GM18517 (cell line): ENCODE results near the gene C1QTNF12.
"Not testable (repeated sequence)": the region's sequence is repeated elsewhere in the genome, so short reads cannot be mapped to it uniquely, and the experiment has no call there.

Source experiments
- ATAC-seq: cut with Tn5 transposase; IDR thresholded peaks from one replicate; pipeline ENCODE4 v1.9.1; 2021; ENCODE audit warnings: mild to moderate bottlenecking, moderate library complexity; ENCODE audit not compliant: unreplicated experiment

C1QTNF12 gene

DNA sequence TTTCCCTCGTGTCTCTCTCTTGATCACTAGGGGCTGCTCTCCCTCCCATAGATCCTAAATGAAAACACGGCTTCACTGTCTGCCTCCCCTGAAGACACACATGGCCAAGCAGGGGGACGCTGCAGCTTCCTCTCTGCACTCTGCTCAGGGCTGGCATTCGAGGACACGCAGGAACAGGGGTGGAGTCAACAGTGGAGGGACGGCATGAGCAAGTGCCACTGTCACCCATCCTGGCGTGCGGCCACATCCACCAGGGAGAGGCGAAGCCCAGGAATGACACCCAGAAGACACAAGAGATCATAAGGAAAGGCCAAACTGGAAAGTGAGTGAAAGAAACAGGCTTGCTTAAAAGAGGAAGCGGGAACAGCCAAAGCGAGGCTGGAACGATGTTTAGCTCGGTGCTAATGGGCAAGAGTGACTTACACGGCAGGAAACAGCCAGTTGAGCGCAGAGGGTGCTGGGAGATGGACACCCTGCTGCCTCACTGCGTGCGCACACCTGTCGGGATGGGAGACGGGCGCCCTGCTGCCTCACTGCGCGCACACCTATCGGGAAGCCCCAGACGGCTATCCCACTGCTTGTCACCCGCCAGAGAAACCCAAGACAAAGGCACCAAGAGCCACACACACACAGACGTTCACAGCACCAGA lies 13.6 kb upstream of the C1QTNF12 start:
- no peak for ATAC-seq

DNA sequence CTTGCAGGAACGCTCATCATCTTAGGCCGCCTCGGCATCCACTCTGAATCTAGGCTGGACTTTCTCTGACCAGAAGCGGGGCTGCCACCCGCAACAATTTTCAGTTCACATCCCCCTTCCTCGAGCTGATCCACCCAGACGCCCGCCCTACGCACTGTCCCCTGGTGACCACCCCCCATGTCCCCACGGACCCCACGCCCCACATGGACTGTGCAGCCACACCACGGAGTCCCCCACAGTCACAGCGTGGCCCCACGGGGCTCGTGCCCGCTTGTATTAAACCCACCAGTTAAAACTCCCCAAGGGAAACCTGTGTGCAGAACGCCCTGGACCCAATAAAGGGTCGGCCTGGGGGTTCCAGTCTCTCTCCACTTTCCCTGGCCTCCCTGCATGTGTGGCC lies 13.0 kb upstream of the C1QTNF12 start:
- no peak for ATAC-seq

DNA sequence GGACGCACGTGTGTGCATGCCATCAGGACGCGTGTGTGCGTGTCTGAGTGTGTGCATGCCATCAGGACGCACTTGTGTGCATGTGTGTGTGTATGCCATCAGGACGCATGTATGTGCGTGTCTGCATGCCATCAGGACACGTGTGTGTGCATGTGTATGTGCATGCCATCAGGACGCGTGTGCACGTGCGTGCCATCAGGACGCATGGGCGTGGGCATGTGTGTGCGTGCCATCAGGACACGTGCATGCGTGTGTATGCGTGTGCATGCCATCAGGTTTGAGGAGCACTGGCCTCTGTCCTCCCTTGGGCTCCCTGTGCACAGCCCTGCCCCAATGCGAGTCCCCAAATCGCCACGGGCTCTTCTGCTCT lies 12.6 kb upstream of the C1QTNF12 start:
- no peak for ATAC-seq

DNA sequence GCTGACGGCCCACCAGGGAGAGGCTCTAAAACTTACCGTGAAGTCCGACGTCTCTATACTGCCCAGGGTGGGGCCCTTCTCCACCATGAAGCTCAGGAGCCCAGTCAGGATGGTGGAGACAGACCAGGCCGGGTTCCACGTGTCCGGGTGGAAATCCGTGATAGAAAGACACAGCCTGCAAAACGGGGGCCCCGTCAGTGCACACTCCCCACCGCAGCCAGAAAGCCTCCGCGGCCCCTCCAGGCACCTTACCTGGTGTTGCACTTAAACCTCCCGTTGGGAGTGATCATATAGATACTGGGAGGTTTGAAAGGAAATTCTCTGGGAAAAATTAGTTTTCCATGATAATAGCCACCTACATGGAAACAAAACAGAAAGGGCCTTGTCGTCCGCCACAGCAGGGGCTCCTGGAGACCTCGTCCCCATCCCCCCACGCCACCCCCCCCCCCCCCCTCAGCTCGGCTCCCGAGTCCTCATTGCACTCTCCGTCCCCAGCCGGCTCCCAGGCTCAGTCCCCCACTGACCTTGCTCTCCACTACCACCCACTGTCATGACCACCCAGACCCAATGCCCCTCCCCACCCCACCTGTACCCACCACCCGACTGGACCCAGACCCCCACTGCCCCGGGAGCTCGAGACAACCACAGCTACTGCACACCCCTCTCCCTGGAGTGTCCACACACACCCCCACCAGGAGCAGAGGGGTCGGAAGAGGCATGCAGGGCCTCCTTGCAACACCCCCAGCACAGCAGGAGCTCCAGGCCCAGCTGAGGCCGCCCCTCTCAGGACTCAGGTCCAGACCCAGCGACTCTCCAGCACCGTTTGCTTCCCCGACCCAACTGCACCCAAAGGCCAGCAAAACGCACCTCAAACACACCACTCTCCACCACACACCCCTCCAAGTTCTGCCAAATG lies 10.7 kb upstream of the C1QTNF12 start:
- no peak for ATAC-seq

DNA sequence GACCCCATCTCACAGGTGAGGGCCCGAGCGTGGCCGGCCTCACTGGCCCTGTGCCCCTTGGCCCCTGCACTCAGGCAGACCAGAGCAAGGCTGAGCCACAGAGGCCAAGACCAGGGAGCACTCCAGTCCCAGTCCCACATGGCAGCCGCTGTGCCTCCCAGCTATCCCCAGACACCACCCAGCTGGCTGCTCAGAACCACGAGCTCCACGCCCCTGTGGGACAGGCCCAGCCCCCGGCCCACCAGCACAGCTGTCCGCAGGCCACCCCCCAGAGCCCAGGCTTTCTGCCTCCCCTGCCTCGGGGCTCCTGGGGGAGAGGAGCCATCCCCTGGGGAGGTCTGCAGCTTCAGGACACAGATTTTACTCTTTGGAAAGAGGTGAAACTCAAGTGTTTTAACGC lies 9.1 kb upstream of the C1QTNF12 start:
- ATAC-seq = no peak

DNA sequence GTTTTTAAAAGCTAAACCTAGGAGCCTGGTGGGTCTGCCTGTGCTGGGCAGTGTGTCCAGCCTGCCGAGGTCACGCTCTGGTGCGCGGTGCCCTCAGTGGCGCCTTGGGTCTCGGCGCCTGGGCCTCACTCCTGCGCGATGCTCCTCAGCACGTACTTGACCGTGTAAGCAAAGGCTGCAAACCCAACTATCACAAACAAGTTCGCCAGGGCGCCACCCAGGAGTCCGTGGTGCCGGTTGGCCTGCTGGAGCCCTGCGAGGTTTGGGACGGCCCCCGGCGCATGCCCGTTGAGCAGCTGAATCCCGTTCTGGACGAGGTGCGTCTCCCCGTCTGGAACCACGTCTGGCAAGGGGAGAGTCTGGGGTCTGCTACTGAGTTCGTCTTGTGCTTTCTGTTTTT lies 8.6 kb upstream of the C1QTNF12 start:
- ATAC-seq = no peak

DNA sequence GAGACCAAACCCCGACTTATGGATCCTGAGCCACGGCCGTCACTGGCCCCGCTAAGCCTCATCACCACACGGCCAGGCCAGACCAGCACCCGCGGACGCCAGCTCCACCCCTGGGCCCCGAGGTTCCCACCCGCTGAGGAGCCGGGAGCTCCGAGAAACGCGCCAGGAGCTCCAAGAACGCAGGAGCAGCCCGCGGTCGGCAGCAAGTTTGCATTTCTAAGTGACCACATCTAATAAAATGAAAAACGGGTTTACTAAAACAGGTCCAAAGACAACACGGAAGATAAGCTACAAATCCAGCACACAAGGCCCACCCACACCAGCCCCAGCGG lies 8.1 kb upstream of the C1QTNF12 start:
- no peak for ATAC-seq

DNA sequence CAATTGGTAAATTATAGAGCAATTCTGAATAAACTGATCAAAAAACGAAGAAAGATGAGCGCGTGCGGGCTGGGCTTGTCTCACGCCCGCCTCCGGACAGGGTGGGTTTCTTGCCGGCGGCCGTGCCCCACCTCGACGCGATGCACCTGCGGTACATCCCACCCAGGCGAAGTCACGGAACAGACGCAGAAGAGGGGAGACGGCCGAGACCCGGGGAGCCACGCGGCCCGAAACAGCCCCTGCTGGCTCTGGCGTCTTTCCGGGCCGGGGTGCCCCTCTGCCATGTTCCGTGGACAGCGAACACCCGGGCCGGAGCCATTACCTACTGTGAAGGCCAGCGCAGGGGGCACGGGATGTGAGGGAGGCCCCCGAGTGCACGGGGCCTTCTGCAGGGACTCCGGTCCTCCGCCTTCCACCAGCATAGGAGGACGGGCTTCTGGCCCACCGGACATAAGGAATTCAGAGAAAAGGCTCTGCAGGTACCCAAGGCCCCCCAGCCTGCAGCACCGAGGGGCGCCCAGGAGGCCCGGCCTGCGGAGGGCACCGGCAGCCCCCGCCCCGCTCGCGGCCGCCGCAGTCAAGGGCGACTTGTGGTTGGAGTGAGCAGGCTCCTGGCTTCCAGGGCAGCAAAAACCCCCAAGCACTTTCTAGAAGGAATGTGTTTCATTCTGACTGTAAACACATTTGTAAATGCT lies 7.6 kb upstream of the C1QTNF12 start:
- no peak for ATAC-seq

DNA sequence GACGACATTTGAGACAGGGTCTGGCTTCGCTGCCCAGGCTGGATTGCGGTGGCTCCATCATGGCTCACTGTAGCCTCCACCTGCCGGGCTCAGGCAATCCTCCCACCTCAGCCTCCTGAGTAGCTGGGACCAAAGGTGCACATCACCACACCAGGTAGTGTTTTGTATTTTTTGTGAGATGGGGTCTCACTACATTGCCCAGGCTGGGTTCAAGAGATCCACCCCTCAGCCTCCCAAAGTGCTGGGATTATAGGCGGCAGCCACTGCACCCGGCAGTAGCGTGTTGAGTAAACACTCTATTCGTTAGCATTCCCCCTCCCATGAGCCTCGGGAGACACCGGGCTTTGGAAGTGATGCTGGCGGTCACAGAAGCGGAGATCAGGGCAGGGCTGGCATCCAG lies 6.8 kb upstream of the C1QTNF12 start:
- ATAC-seq = no peak

DNA sequence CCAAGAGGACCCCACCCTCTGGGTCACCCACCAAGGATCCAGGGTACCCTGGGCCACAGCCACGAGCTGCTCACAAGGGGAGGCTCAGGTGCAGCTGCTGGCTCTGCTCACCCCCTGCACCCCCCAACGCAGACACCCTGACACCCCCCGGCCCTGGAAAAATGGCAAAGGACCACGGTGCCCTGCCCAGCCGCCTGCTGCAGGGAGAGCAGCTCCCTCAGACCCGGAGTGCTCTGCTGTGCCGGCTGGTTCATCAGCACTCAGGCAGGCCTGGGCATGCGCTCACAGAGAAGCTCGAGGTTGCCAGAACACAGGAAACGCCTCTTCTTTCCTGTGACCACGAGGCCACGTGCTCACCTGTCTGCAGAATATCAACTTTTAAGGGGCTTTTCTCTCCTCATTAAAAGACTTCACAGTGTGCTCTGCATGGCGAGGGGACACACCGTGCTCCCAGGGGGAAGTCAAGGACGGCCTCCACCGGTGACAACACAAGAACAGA lies 4.3 kb upstream of the C1QTNF12 start:
- ATAC-seq = no peak

DNA sequence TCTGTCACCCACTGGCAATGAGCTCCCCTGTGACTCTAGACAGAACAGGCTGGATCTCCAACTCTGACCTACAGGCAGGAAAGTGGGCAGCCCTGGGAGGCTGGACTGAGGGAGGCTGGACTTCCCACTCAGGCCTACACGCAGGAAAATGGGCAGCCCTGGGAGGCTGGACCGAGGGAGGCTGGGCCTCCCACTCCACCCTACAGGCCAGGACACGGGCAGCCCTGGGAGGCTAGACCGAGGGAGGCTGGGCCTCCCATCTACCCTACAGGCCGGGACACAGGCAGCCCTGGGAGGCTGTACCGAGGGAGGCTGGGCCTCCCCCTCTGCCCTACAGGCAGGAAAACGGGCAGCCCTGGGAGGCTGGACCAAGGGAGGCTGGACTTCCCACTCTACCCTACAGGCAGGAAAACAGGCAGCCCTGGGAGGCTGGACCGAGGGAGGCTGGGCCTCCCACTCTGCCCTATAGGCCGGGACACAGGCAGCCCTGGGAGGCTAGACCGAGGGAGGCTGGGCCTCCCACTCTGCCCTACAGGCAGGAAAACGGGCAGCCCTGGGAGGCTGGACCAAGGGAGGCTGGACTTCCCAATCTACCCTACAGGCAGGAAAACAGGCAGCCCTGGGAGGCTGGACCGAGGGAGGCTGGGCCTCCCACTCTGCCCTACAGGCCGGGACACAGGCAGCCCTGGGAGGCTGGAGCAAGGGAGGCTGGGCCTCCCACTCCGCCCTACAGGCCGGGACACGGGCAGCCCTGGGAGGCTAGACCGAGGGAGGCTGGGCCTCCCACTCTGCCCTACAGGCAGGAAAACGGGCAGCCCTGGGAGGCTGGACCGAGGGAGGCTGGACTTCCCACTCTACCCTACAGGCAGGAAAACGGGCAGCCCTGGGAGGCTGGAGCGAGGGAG lies 1.7 kb upstream of the C1QTNF12 start:
- not testable (repeated sequence) for ATAC-seq

DNA sequence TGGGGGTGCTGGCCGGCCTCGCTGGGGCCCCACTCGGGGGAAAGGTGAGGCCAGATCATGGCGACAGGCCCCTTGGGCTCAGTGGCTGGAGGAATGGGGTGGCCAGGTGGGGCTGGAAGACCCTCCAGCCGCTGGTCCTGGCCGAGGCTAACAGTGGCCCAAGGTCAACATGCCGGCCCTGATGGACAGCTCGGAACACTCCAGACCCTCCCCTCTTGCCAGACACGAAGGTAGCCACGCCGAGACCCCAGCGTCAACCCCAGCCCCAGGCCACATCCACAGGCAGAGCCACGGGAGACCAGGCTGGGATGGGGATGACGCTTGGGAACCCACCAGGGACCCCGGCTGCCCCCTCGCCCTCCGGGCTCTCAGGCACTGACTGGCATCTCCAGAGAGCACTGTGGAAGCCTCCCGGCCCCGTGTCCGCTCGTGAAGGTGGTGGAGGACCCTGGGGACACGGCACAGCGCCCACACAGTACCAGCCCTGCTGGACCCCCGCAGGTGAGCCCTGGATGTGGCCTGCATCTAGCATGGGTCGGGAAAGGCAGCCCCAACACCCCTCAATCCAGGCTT lies 905 bp upstream of the C1QTNF12 start:
- no peak for ATAC-seq

DNA sequence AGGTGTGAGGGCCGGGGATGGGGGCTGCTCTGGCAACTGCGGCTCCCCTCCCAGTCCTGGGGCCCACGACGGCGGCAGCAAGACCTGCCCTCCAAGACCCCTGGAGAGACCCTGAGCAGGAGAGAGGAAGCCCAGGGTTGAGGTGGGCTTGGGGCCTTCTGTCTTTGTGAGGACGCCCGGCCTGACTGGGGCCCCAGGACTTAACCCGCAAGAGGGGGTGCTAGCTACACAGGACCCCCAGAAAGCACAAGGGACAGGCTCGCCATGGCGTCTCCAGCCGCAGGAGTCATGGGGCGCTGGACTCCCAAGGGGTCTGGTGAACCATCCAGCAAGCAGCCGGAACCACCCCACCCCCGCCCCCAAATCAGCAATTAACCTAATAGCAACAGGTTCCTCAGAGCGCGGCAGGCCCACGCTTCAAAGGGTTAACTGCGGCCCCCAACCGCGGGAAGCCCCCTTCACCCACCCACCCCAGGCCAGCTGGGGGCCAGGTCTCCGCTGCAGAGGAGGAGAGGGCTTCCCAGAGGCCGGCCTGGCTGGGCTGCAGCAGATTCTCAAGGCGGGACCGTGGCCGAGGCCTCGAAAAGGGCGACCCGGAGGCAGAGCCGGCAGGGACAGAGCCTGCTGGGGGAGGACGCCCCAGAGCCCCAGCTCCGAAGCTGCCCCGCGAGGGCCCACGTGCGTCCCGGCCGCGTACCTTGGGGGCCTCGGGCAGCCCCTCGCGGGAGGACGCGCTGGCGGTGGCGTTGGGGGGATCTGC lies 525 bp downstream of the C1QTNF12 start:
- ATAC-seq = no peak

DNA sequence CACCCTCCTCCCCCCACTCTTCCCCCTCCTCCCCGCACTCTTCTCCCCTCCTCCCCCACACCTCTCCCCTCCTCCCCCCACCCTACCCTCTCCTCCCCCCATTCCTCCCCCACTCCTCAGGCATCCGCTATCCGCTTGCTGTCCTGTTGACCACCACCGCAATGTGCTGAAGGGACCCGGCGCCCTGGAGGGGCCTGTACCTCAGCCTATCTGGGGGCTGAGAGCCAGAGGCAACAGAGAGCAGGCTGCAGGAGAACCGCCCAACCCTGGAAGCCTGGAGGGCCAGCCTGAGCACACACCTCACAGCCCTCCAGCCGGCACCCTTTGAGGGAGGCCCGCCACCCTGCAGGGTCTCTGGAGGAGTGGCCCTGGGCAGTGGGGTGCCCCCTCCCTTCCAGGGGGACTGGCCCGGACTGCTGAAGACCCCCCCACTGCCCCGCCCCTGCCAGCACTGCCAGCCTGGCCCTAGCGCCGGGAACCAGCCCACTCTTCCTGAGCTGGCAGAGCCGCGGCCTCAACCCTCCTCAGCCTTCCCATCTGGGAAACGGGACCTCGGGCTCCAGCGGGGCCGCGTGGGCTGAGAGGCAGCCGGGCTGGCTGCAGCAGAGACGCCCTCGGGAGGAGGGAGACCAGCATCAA lies 1.2 kb downstream of the C1QTNF12 start:
- ATAC-seq = no peak

DNA sequence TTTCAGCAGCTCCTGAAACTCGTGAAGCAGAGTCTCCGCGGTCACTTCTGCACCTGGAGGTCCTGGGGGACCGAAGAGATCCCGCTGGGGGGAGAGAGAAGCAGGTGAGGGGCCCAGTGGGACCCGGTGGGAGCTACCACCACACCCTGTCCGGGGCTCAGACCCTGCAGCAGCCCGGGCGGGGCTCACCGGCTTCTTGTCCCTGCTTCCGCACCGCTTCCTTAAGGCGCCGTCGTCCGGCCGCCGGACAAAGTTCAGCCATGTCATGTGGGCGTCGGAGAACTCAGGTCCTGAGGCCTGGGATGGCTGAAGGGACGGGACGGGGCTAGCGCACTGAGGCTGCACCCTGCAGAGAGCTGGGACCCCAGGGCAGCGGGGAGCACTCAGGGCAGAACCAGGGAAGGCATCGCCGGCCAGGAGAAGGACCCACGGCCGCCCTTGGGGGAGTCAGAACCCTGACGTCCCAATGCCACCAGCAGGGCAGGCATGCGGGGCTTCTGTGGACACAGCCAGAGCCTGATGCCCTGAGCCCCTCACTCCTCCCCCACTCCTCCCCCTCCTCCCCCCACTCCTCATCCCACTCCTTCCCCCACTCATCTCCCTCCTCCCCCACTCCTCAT lies 2.2 kb downstream of the C1QTNF12 start:
- ATAC-seq = no peak

DNA sequence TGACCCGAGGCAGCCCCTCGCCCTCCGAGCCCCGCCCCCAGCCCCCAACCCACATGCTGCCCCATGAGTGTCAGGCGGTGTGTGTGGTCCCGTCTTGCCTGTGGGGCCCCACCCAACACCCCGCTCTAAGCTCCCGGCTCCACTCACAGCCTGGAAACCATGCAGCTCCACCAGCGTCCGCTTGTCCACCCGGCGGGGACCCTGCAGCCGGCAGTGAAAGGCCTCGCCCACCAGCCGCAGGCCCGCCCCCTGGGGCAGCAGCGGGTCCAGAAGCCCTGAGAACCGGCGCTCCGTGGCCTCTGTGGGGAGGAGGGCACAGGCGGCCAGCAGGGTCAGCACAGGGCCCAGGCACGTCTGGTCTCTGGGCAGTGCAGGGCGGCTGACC lies 2.7 kb downstream of the C1QTNF12 start:
- ATAC-seq = no peak

DNA sequence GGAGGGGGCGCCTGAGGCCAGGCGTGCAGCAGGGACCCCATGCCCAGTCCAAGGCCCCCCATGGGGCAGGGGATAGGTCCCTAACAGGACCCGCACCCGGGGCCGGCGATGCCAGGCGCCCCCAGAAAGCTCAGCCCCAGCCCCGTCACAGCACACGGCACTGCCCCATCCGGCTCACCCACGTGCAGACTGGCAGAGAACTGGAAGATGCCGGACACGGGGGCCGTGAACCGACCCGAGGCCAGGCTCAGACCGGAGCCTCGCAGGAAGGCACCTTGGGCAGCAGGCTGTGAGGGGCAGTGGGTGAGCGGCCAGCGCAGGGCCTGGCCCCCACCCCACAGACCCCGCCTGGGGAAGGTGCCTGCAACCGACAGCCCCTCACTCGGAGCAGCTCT lies 3.3 kb downstream of the C1QTNF12 start:
- ATAC-seq = no peak

DNA sequence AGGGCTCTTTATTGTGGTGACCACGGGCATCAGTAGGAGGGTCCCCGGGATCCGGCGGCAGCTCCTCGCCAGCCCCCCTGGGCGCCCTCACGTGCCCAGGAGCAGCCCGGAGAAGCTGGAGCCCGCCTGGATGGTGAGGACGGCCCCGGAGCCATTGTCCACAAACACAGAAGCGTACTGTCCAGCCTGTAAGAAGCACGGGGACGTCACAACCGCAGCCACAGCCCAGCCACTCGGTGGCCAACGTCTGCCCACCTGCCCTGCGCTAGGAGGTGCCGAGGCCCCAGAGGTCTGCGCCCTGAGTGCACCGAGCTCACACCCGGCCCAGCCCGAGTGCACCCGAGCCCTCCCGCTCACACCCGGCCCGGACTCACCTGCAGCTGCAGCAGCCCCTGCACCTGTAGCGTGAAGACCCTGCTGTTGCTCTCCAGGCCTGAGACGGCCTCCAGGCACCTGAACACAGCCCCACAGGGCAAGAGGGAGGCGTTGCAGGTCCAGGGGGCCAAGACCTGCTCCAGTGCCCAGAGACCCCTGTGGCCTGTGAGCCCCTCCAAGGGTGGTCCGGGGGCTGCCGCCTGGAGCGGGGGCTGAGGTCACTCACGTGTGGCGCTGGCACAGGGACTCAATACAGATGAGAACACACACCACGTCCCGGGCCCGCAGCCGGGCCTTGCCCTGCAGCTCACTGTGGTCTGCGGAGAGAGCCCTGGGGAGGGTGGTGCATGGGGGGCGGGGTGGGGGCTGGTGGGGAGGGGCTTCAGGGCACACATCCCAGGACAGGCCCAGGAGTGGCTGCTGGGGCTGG lies 3.9 kb downstream of the C1QTNF12 start:
- ATAC-seq = no peak
